ENCODE measurements around the gene IREB2. TPM values are rescaled to one million over a fixed set of nuclear protein-coding genes. Genes with fewer than 3 reads are reported as not detected.

Gene IREB2
- total and polyA plus RNA-seq, 2 of the 13 experiments (the other 11 are each of a cell fraction or from before 2014, with no cell fraction given): 24.2 to 30.4 TPM

DNA sequence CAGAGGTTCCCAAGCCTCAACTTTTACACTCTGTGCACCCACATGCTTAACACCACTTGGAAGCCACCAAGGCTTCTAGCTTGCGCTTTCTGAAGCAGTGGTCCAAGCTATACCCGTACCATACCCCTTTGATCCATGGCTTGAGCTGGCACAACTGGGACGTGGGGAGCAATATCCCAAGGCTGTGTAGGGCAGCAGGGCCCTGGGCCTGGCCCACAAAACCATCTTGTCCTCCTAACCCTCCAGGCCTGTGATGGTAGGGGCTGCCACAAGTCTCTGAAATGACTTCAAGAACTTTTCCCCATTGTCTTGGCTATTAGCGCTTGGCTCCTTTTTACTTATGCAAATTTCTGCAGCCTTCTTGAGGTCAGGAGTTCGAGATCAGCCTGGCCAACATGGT lies 86.2 kb downstream of the IREB2 start (continued):
- no peak for TF ChIP-seq CREM (IDR thresholded peaks at IDR 0.05)
- no peak for TF ChIP-seq CREM (CRISPR knock-in tag; IDR thresholded peaks at IDR 0.05)
- no peak for TF ChIP-seq ATF1 (CRISPR knock-in tag; IDR thresholded peaks at IDR 0.05)
- no peak for TF ChIP-seq GPN1 (CRISPR knock-in tag; IDR thresholded peaks at IDR 0.05; ENCODE audit: borderline replicate concordance)

GRCh38 chr15:78527325-78527724 lies 89.3 kb downstream of the IREB2 start:
- H3K9ac ChIP-seq (ENCODE audit: insufficient read depth, low read depth, low read length): no peak overlapping the region
- FAIRE-seq: no peak
- no peak for TF ChIP-seq TCF7L2 (IDR thresholded peaks at IDR 0.05; ENCODE audit: low read depth, low read length)
- no peak for TF ChIP-seq DPF2 (CRISPR knock-in tag; IDR thresholded peaks at IDR 0.05; ENCODE audit: borderline replicate concordance, low read depth)
- no peak for TF ChIP-seq ZNF3 (CRISPR knock-in tag; IDR thresholded peaks at IDR 0.05)
- TF ChIP-seq MIXL1 (CRISPR knock-in tag; IDR thresholded peaks at IDR 0.05): no peak
- no peak for TF ChIP-seq SRF (IDR thresholded peaks at IDR 0.05; ENCODE audit: low read depth, low read length)
- TF ChIP-seq CREB1 (IDR thresholded peaks at IDR 0.05): no peak
- TF ChIP-seq CREB1 (CRISPR knock-in tag; IDR thresholded peaks at IDR 0.05): no peak
- no peak for TF ChIP-seq KLF12 (CRISPR knock-in tag; IDR thresholded peaks at IDR 0.05; ENCODE audit: borderline replicate concordance)
- no peak for TF ChIP-seq RXRB (CRISPR knock-in tag; IDR thresholded peaks at IDR 0.05; ENCODE audit: borderline replicate concordance)
- no peak for TF ChIP-seq PRDM4 (CRISPR knock-in tag; IDR thresholded peaks at IDR 0.05; ENCODE audit: borderline replicate concordance)
- no peak for TF ChIP-seq ZFP90 (CRISPR knock-in tag; IDR thresholded peaks at IDR 0.05; ENCODE audit: borderline replicate concordance)
- no peak for TF ChIP-seq ZBTB37 (CRISPR knock-in tag; IDR thresholded peaks at IDR 0.05)
- TF ChIP-seq, protein P1, sequence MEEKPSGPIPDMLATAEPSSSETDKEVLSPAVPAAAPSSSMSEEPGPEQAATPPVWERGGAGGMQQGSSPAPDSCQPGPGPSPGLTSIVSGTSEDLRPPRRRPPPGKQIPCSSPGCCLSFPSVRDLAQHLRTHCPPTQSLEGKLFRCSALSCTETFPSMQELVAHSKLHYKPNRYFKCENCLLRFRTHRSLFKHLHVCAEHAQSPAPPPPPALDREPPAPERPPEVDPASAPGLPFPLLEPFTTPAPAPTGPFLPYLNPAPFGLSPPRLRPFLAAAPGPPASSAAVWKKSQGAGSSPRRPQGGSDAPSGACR (CRISPR knock-in tag; IDR thresholded peaks at IDR 0.05): no peak
- peaks cover 6% of the 10 kb centered on the region for H3K4me1 ChIP-seq (ENCODE audit: insufficient read depth, low read length)
- no peaks in the 10 kb centered on the region for H3K27me3 ChIP-seq (ENCODE audit: control insufficient read depth in 1 of 2, insufficient read depth in 2 of 2, low read length in 2 of 2)
- BruUV-seq (replicated peaks): no TSS peak
- ATAC-seq: no peak
- 84% methylated on average over 5 of the region's 5 CpGs for WGBS (ENCODE audit: low lambda C conversion rate)
- no peak overlapping the region for H3K4me3 ChIP-seq (replicated peaks in 1 of 3; ENCODE audit: insufficient read depth in 1 of 3, low read depth in 2 of 3, low read length in 3 of 3)
- peaks cover 7% of the 10 kb centered on the region for H3K9me3 ChIP-seq (ENCODE audit: low read length)
- no peak overlapping the region for H3K4me2 ChIP-seq (ENCODE audit: low read depth, low read length)
- in situ Hi-C loops (cut with HindIII; ENCODE audit: extremely low pct_ligation_motif_present, low pct_unique_long_range_greater_than_20kb) (no loop called here), intact Hi-C loops (cut with micrococcal nuclease; ENCODE audit: unreplicated experiment) (no loop called here)
- CTCF ChIA-PET (ENCODE audit: low intra/inter-chr PET ratio, low total read pairs): no interaction called here
- H3K36me3 ChIP-seq (replicated peaks in 1 of 2; ENCODE audit: control insufficient read depth in 1 of 2, insufficient read depth in 2 of 2, low read length in 2 of 2): no peaks in the 10 kb centered on the region
- H4K20me1 ChIP-seq (ENCODE audit: insufficient read depth, low read length): no peaks in the 10 kb centered on the region
- no peak overlapping the region for H2AFZ ChIP-seq (ENCODE audit: low read length)
- POLR2A ChIA-PET: no interaction called here
- no peak for DNase-seq (ENCODE audit: low spot score)
- no peaks in the 10 kb centered on the region for H3K79me2 ChIP-seq (ENCODE audit: insufficient read depth, low read length)
- H3K27ac ChIP-seq (ENCODE audit: extremely low read length, insufficient read depth, low read length): no peak overlapping the region

Measured in HepG2 (cell line).